T-helper 2 cell treated with Interferon-gamma antibody and Interleukin-4, amounts not matched to agents 100 ng/mL and 5 ng/mL, for 36 hours (primary cell): Measurements from ENCODE around the gene TLR6. TPM values are rescaled to one million over a fixed set of nuclear protein-coding genes. Genes with fewer than 3 reads are reported as not detected.
"Not testable (repeated sequence)": the region's sequence is repeated elsewhere in the genome, so short reads cannot be mapped to it uniquely, and the experiment has no call there.

ENCODE experiments used
- intact Hi-C: fragments of 100-400 bp; cut with micrococcal nuclease; formaldehyde crosslinking; loops from one replicate; pipeline ENCODE4 v1.15.1; 2023
- total RNA-seq: library from RNA; stranded (reverse); gene quantifications from 2 replicates; pipeline ENCODE4 v1.2.3, GENCODE V29; 2022

The TLR6 gene
- total RNA-seq, 1 donor from 2014 or later, result 1.3 TPM

DNA sequence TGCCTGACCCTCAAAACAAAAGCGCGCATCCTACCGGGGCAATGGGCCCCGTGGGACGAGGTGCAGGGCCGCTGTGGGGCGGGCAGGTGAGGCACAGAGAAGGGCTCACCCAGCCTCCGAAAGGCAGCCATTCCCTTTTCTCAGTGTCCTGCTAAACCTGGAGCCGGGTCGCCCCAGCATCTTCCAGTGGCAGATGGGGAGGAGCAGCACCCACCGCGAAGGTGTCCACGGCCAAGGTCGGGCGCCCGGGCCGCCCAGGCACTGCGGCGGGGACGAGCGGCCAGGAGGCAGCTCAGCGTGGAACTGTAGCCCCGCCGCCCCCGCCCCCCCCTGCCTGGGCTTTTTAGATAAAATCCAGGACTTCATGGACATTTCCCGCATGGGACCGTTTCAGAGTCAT is 32.9 kb downstream of the TLR6 start:
- intact Hi-C loops, result no loop called here

GRCh38 chr4:38822748-38823303 is 33.8 kb downstream of the TLR6 start:
- intact Hi-C loops, result no loop called here

DNA sequence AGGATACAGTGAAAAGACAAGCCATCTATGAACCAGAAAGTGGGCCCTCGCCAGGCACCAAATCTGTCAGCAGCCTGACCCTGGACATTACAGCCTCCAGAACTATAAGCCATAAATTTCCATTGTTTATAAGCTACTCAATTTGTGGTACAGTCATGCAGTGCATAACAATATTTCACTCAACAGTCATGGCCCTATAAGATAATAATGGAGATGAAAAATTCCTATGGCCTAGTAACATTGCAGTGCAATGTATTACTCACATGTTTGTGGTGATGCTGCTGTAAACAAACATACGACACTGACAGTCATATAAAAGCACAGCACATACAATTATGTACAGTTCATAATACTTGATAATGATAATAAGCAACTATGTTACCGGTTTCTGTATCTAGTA is 34.9 kb downstream of the TLR6 start:
- intact Hi-C loops, result no loop called here

GRCh38 chr4:38820329-38821061 is 36.1 kb downstream of the TLR6 start:
- intact Hi-C loops, result no loop called here

DNA sequence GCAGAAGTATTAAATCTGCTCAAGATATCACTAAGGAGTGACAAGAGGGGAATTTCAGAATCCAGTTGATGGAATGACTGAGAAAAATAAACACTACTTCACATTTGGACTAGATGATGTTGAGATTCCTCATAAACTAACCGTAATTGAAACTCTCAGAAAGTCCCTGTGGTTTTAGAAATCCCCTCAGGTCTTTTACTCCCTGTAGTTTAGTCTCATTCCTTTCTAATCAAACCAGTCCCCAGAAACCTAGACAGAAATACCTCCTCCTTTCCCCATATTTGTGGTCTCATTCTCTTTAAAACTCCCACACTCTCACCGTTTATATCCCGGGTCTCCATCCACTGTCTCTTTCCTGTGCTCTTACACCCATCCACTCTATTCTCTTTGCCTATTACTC is 37.0 kb downstream of the TLR6 start:
- intact Hi-C loops, result no loop called here

- intact Hi-C loops, result no loop called here
These were observed 38.1 kb downstream of the TLR6 start for GRCh38 chr4:38818441-38818976.

GRCh38 chr4:38815885-38816782 is 40.5 kb downstream of the TLR6 start:
- intact Hi-C loops, result no loop called here

DNA sequence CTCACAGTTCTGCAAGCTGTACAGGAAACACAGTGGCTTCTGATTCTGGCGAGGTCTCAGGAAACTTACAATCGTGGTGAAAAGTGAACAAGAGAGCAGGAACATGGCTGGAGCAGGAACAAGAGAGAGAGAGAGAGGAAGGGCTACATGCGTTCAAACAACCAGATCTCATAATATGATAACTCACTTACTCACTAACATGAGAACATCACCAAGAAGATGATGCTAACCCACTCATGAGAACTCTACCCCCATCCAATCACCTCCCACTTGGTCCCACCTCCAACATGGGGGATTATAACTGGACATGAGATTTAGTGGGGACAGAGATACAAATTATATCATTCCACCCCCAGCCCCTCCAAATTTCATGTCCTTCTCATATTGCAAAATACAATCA is 42.2 kb downstream of the TLR6 start:
- intact Hi-C loops, result no loop called here

GRCh38 chr4:38811297-38811696 is 45.3 kb downstream of the TLR6 start:
- intact Hi-C loops, result no loop called here

GRCh38 chr4:38807462-38807861 is 49.2 kb downstream of the TLR6 start:
- intact Hi-C loops, result not testable (repeated sequence)

GRCh38 chr4:38806251-38806650 is 50.4 kb downstream of the TLR6 start:
- intact Hi-C loops, result not testable (repeated sequence)

DNA sequence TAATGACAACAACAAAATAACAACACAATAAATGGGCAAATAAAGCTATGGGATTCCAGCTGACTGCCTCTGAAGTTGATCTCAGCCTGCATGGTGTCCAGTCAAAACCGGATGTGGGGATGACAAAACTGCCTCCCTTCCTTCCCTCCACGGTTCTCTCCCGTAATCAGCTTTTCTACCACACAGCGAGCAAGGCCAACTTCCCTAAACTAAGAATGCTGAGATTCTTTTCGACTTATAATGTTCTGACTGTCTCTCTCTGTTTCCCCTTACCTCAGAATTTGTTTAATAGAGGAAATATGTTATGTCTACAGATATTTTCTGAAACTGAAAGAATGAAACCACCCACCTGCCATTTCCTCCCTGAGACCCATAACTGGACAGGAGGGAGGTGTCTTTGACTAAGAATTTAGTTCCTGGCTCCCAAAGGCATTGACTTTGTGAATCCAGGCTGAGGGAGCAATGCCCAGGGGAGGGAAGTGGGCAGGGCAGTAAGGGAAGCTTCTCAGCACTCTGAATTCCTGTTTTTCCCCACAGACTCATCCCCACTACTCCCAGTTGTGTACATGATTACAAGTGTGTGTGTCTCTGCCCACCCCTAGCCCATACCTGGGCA is 51.0 kb downstream of the TLR6 start:
- intact Hi-C loops, result loop anchor here (1.0 kb wide), 1 partner anchor 51 kb away; the partner anchor contains the start of gene TLR6

DNA sequence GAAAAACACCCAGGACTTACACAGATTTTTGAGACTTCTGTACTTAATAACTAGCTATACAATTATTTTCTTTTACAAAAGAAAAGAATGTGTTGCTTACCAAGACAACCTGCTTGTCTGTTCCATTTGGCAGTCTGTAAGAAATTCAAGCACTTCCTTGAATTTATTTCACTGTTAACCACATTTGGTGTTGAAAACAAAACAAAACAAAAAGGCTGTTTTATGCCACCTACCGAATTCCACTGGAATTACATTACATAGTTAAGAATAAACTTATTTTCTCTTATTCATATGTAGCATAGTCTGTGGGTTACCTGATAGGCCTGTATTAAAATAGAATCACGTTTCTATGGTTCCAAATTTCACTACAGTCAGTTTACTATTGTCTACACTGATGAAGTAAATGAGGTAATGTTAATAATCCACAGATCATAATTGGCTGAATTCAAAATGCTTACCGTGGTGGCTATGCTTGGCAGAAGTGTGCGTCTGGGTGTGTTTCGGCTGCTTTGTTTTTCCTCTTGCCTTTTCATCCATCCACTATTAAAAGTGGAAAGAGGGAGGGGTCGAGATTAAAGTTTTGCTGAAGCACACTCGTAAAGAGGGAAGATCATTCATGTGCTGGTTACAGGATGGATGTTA is 51.8 kb downstream of the TLR6 start, which contains the start of gene TLR1:
Gene TLR1, minus strand, starts transcription at position 138 of the 642 bp plus-strand sequence. CDS start 5,960 bp downstream, outside the sequence.
- intact Hi-C loops, result loop anchor here (1.0 kb wide), 3 partner anchors 45 to 672 kb away; partner anchors contain the start of gene TLR6

DNA sequence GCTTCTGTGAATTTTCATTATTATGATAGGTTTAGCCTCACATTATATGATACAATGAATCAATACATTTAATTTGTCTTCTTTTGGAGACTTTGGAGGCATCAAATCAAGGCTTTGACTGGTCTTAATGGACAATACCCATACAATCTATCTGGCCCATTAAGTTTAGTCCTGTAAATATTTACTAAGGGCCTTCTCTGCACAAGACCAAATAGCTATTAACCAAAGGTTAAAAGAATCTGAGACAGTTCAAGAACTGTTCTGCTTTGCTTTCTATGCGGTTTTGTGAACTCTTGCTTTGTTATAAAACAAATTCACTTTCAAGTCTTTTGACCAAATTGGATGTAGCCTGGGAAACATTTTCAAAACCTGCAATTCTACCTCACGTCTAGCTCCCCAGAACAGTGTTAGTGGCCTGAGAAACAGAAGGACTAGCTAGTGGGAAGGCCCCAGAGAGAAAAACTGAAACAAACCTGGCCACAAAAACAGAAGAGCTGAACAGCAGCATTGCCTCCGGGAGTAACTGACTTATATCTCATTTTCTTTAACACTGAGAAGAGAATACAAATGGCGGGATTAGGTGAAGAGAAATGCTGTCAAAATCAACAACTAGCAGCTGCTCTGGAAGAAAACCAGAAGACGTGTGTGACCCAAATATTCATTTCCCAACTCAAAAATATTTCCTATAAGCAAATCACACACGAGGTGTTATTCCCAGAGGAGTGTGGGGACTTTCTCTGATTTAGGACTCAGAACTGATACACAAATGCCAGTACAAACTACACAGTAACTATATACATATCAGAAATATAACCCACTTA is 52.6 kb downstream of the TLR6 start:
- intact Hi-C loops, result loop anchor here (1.0 kb wide), 2 partner anchors 45 to 672 kb away; no protein-coding TSS in a partner anchor

DNA sequence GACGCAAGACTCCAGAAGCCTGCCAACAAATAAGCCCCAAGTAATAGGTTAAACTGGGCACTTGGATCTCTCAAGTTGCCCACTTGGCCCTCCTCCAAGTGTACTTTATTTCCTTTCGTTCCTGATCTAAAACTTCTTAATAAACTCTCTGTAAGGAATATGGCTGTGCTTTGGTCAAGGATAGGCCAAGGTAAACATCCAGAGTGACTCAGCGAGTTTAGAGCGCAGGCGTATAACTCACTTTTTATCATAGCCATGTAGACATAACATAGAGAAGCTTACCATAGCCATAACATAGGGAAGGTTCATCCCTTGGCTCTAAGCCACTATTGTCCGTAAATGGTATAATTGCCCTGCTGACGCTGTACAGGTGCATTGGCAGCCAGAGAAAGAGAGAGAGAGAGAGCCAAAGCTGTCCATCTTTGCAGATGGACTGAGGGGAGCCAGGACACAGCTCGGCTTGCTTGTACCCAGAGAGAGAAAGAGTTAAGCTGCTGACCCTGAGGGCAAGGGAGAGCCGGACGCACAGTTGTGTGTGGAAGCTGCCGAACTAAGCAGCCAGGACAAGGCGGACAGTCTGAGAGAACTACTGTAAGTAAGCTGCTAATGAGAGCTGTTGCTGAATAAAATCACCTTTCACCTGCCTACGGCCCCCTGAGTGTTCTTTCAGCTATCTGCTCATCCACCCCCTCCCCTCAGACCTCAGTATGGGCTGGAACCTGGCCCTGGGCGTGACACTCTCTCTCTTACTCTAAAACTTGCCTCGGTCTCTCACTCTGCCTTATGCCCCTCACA is 53.9 kb downstream of the TLR6 start:
- intact Hi-C loops, result no loop called here

- intact Hi-C loops, result no loop called here
These were observed 55.6 kb downstream of the TLR6 start for GRCh38 chr4:38800961-38801450.

- intact Hi-C loops, result no loop called here
These were observed 56.3 kb downstream of the TLR6 start for GRCh38 chr4:38800366-38800765.

- intact Hi-C loops, result no loop called here
These were observed 61.5 kb downstream of the TLR6 start for GRCh38 chr4:38795087-38795486.

- intact Hi-C loops, result no loop called here
These were observed 62.6 kb downstream of the TLR6 start for GRCh38 chr4:38794051-38794450.
